ENCODE results near the gene RBPJ. TPM values are rescaled to one million over a fixed set of nuclear protein-coding genes. Genes with fewer than 3 reads are reported as not detected.
A peak's percentile ranks its signal among the peaks of the same experiment; 100 is the strongest.

RBPJ gene
- total and polyA plus RNA-seq, 2 of the 8 experiments (the other 6 are each of a cell fraction or from before 2014, with no cell fraction given) = 65.5 to 217 TPM

GRCh38 chr4:26323821-26324220, 3.0 kb downstream of the RBPJ start:
- TF ChIP-seq CBX8 (IDR thresholded peaks at IDR 0.05; ENCODE audit: borderline replicate concordance, low read depth, low read length) (no peak), E2F6 (IDR thresholded peaks at IDR 0.05) (no peak)
- no peak overlapping the region for H2AFZ ChIP-seq (ENCODE audit: low read length)
- H3K23me2 ChIP-seq (ENCODE audit: low read depth, low read length) = peaks cover 2% of the 10 kb centered on the region
- DNase-seq (ENCODE audit: low read depth in 1 of 2, low spot score in 2 of 2) (no peak), FAIRE-seq (no peak)
- H3K4ac ChIP-seq (replicated peaks; ENCODE audit: insufficient read length, low read depth, low read length) = no peak overlapping the region
- H4K20me1 ChIP-seq (replicated peaks in 1 of 2; ENCODE audit: control insufficient read depth in 1 of 2, insufficient read depth in 2 of 2, low read length in 2 of 2) = peaks cover 27 to 42% of the 10 kb centered on the region in 2 experiments
- POLR2A ChIA-PET (ENCODE audit: partially characterized antibody) = no interaction called here
- H3K9me3 ChIP-seq (ENCODE audit: insufficient read depth in 2 of 2, low read depth in 1 of 2, low read length in 1 of 2) = no peaks in the 10 kb centered on the region
- no peak overlapping the region for H2BK5ac ChIP-seq (ENCODE audit: low read depth, low read length)
- no peak overlapping the region for H3K56ac ChIP-seq (replicated peaks; ENCODE audit: insufficient read length, low read depth, low read length)
- no peak overlapping the region for H3K18ac ChIP-seq (ENCODE audit: extremely low read depth, low read length)
- H3K4me1 ChIP-seq (replicated peaks in 1 of 4; ENCODE audit: control insufficient read depth in 3 of 4, insufficient read depth in 4 of 4, low read length in 3 of 4) = peaks cover 0 to 7% (median 4%) of the 10 kb centered on the region in 4 experiments; a peak in 6 of 7 replicates
- no peak overlapping the region for H4K91ac ChIP-seq (replicated peaks; ENCODE audit: insufficient read length, low read length)
- 81% methylated on average over 2 of the region's 2 CpGs; no CpG with 5 or more reads in 1 of the 2 experiments for WGBS, 2 experiments (ENCODE audit: extremely low coverage in 1 of 2, insufficient coverage in 1 of 2, insufficient read length in 1 of 2, insufficient replicate concordance in 2 of 2, low coverage in 1 of 2, low lambda C conversion rate in 2 of 2, missing lambda C conversion rate in 1 of 2)
- H4K5ac ChIP-seq (ENCODE audit: insufficient read length, low read depth, low read length) = no peak overlapping the region
- H3K79me2 ChIP-seq (ENCODE audit: control insufficient read depth in 1 of 2, insufficient read depth in 2 of 2, low read length in 2 of 2) = peaks cover 71 to 76% of the 10 kb centered on the region in 2 experiments
- H3K79me1 ChIP-seq (ENCODE audit: low read depth, low read length) = peaks cover 2% of the 10 kb centered on the region; the same call in 1 of the 2 replicates
- H3K27me3 ChIP-seq (replicated peaks in 1 of 4; ENCODE audit: control insufficient read depth in 3 of 4, extremely low read depth in 1 of 4, insufficient read depth in 3 of 4, low read length in 3 of 4) = no peaks in the 10 kb centered on the region
- H3K23ac ChIP-seq (ENCODE audit: insufficient read length) = no peak overlapping the region
- peak overlapping the region in 1 of 4 experiments; percentile 95; a peak in 2 of 8 replicates for H3K4me3 ChIP-seq (ENCODE audit: extremely low read depth in 1 of 4, insufficient read depth in 2 of 4, low read depth in 3 of 4, low read length in 4 of 4)
- H2BK15ac ChIP-seq (ENCODE audit: low read length) = no peak overlapping the region
- no peak overlapping the region for H2BK120ac ChIP-seq (replicated peaks; ENCODE audit: low read depth, low read length)
- H3K14ac ChIP-seq (ENCODE audit: insufficient read length) = no peak overlapping the region
- H3K4me2 ChIP-seq (ENCODE audit: insufficient read depth in 1 of 2, low read depth in 2 of 2, low read length in 2 of 2) = peak overlapping the region; percentile 63 to 71; a peak in 3 of 4 replicates
- no peak overlapping the region for H2BK20ac ChIP-seq (ENCODE audit: low read length)
- CTCF ChIA-PET (ENCODE audit: partially characterized antibody) = interaction anchor here (0.6 to 2.2 kb wide), 6 partner anchors 22 to 167 kb away, joined by 3 to 7 read pairs (median 4); no protein-coding TSS in a partner anchor
- H3K27ac ChIP-seq (ENCODE audit: low read depth, low read length) = no peak overlapping the region
- H2BK12ac ChIP-seq (ENCODE audit: low read depth, low read length) = no peak overlapping the region
- no peak overlapping the region for H3K9ac ChIP-seq (replicated peaks in 1 of 4; ENCODE audit: extremely low read depth in 1 of 4, low read depth in 3 of 4, low read length in 3 of 4)
- H2AK5ac ChIP-seq (ENCODE audit: low read depth, low read length) = no peak overlapping the region
- no peaks in the 10 kb centered on the region for H3K36me3 ChIP-seq (ENCODE audit: control insufficient read depth in 2 of 4, insufficient read depth in 4 of 4, low read length in 3 of 4)
- H4K8ac ChIP-seq (ENCODE audit: extremely low read depth, insufficient read depth, low read length) = no peak overlapping the region

All from H1 (cell line).